Fibroblast of skin of left biceps (primary cell): ENCODE data around the gene PCAT6.
A peak's percentile ranks its signal among the peaks of the same experiment; 100 is the strongest.
"Not testable (repeated sequence)": the region's sequence is repeated elsewhere in the genome, so short reads cannot be mapped to it uniquely, and the experiment has no call there.

ENCODE experiments used
- DNase-seq, 2 experiments: peaks; one replicate each; pipeline ENCODE4 v3.0.0-alpha.2; 2013; ENCODE audit warnings: low read depth in 2 of 2

Gene PCAT6

GRCh38 chr1:202807451-202807925 lies 3.3 kb upstream of the PCAT6 start:
- DNase-seq, result no peak

- DNase-seq, result peak in 1 of 2 experiments; percentile 44
These were observed 2.6 kb upstream of the PCAT6 start, which contains the start of gene KDM5B for GRCh38 chr1:202807926-202808757. TSS of gene KDM5B (minus strand) at chr1:202808421. CDS start at chr1:202808305, 116 bp downstream.

GRCh38 chr1:202809597-202810159 lies 1.1 kb upstream of the PCAT6 start:
- no peak for DNase-seq

DNA sequence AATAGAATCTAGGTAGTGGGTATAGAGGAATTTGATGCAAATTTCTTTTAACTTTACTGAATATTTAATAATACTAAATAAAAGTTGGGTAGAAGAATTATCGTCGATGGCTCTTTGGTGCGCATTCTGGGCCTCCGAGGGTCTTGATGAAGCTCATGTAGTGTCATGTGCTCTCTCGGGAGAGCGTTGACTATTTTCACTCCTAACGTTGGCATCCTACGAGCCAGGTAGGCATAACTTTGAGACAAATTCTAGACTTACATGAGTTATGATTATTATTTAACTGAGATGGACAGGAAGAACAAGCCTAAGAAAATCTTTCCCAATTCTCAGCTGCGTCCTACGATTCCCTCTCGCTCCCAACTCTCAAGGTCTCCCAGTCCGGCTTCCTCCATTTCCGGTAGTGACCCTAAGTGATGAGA lies 550 bp upstream of the PCAT6 start:
- no peak for DNase-seq

GRCh38 chr1:202811296-202812175 lies 782 bp downstream of the PCAT6 start:
- no peak for DNase-seq

DNA sequence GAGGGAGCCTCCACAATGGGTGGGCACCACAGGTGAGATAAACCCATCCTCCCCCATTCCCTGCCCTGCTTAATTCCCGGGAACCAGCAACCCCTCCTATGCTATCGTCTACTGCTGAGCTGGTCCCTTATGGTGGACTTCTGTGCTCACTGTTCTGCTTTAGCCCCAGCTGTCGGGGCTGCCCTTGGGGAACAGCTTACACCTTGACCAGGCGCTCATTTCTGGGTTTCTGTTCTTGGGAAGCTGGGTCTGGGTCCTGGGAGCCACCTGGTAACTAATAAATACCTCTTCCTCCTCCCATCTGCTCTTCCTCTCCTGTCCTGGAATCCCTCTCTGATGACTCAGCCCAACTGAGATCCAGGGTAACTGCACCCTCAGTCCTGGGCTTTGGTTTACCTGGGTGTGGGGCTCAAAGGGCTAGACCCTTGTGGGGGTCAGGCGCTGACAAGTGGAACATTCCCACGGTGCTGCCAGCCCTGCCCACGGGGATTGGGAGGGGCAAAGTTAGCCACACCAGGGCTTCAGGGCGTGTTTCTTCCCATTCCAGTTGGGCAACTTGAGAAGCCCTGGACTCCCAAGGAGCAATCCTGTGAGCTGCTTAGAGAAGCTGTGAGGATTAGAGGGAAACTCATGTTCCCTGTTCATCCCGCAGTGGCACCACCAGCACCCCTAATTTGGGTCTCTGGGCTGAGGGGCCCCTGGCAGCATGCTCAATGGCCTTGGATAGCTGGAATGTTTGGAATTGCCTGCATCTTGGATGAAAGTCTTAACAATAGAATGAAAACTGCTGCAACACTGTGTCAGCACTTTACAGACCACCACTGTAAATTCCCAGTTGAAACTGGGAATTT lies 1.6 kb downstream of the PCAT6 start:
- DNase-seq, result no peak

DNA sequence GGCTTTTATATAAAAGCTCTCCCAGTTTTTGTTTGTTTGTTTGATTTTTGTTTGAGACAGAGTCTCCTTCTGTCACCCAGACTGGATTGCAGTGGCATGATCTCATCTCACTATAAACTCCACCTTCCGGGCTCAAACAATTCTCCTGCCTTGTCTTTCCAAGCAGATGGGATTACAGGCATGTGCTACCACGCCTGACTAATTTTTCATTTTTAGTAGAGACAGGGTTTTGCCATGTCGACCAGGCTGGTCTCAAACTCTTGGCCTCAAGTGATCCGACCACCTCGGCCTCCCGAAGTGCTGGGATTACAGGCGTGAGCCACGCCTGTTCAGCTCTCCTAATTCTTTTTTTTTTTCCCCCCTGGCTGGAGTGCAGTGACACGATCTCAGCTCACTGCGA lies 4.4 kb downstream of the PCAT6 start:
- DNase-seq, result no peak

GRCh38 chr1:202818819-202819218 lies 8.1 kb downstream of the PCAT6 start:
- DNase-seq, result no peak

GRCh38 chr1:202821467-202821866 lies 10.7 kb downstream of the PCAT6 start:
- DNase-seq, result no peak

DNA sequence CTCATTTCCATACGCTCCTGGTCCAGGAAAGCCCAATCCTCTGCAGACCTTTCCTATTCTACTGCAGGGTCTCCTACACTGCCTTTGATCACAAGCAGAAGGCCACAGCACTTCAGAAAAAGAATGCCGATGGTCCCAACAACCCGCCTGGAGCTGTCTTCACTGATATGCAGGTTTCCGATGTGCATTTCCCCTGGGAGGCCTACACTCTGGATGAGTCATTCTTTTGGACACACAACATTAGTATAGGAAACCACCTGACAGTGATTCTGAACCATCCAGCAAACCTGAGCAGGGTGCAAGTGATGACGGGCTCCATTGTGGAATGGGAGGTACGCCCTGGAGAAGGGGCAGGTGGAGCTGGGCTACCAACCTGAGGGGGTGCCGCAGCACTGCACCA lies 15.0 kb downstream of the PCAT6 start:
- no peak for DNase-seq

GRCh38 chr1:202829223-202829622 lies 18.5 kb downstream of the PCAT6 start:
- not testable (repeated sequence) for DNase-seq

DNA sequence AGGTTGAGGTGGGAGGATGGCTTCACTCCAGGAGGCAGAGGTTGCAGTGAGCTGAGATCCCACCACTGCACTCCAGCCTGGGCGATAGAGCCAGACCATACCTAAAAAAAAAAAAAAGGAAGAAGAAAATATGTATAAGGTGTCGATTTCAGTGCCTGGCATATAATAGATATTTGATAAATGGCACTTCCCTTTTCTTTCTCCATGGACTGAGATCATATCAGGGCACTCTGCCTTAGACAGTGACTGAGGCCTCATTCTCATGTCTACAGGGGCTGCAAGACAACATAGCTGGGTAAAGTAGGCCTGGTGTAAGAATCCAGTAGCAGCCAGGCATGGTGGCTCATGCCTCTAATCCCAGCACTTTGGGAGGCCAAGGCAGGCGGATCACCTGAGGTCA lies 21.2 kb downstream of the PCAT6 start:
- DNase-seq, result no peak

DNA sequence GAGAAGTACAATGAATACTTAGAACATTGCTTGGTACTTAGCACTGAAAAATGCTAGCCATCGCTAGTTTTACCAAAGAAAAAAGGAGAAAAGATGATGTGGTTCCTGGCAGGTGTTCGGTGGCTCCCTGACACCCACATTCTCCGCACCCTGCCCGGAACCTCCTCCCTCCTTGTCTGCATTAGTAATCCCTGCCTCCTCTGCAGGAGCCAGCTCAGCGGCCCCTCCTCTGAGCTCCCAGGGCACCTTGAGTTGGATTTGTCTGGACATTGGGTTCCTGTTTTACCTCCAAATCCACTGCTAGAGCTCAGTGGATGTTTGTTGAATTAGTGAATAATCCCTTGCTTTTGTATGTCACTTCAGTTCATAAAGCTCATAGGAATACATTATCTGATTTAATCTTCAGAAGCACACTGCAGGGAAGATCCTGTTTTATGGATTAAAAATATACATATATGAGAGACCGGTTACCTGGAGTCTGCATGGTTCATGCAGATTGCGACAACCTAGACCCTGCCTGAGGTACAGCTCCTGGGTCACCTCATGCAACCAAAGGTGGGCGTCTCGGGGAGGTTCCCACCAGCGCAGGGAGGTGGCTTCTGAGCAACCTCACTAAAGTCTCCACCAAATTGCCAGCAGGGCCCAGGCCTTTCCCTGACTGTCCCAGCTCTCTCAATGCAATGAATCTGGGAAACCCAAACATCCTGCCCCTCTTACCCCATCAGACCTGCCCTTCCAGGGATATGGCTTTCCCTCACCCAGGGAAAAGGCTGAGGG lies 24.2 kb downstream of the PCAT6 start:
- no peak for DNase-seq

- no peak for DNase-seq
These were observed 24.9 kb downstream of the PCAT6 start for GRCh38 chr1:202835548-202836072.

DNA sequence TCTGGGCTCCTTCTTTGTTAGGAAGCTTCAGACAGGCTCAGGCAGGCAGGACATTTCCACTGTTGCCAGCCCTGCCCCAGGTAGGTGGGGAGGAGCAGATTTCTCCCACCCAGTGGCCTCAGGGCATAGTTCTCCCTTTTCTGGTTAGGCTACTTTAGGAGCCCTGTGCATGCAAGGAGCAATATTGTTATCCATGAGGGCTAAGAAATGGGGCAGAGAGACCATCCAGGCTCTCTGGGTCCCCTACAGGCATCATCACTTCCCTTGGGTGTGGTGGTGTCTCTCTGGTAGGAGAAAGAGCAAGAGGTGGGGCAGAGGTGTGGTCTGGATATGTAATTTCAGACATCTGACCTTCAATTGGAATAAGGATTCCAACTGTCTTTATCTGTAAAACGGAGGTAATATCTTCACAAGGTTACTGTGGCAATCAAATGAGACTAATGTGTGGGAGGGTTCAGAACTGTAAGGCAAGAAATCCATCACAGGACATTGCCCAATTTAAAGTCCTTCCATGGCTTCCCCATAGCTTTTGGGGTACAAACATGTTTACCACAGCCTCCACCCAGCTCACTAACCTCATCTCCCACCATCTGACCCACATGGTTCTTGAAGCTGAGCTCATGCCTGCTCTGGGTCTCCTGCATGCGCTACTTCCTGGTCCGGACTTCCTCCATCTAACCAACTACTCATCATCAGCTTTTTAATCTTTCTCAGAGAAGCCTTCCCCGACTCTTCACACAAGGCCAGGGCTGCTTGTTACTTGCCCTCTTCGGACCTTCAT lies 26.1 kb downstream of the PCAT6 start:
- no peak for DNase-seq

GRCh38 chr1:202837746-202838262 lies 27.1 kb downstream of the PCAT6 start:
- no peak for DNase-seq

DNA sequence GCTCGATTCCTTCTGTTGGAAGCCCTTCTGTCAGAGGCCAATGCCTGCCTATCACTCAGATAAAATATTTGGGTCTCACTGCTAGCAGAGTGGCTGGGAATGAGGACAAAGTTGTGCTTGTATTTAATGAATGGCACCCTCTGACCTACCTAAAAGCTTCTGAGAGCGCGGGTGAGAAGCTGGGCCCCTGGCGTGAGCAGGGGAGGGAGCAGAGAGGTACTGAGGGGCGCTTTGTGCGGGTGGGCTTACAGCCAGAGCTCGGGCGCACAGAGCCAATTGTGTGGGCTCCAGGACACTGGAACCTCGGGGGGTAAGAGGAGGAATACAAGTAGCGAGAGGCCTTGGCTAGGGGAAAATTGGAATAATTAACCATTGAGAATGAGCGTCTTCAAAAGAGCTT lies 32.3 kb downstream of the PCAT6 start:
- DNase-seq, result no peak

GRCh38 chr1:202844259-202844658 lies 33.5 kb downstream of the PCAT6 start:
- no peak for DNase-seq

DNA sequence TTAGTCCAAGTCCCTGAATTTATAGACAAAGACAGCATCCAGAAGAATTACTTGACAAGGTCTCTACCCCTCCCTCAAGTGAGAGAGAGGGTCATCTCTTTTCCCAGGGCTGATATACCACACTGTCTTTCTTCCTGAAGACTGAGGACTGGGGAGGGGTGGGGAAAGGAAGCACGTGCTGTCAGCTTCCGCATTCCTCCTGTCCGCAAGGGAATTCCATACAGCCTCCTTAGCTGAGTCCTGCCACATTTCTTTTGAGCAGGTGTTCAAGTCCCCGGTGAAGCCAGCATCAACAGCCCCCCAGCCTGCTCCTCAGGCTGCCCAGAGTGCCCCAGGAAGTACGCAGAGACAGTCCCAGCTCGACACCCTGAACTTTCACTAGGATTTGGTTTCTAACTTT lies 34.2 kb downstream of the PCAT6 start:
- no peak for DNase-seq
